ENCODE measurements around the gene C1R. TPM values are rescaled to one million over a fixed set of nuclear protein-coding genes. Genes with fewer than 3 reads are reported as not detected.
"Not testable (repeated sequence)": the region's sequence is repeated elsewhere in the genome, so short reads cannot be mapped to it uniquely, and the experiment has no call there.

Gene C1R
- total RNA-seq, 1 experiment from 2014 or later = 1.3 TPM

- Histone ChIP-seq H3K36me3 (ENCODE audit: control insufficient read depth, insufficient read depth, low read length) (no peaks in the 10 kb centered on the region), H3K4me1 (ENCODE audit: control insufficient read depth, insufficient read depth, low read length) (no peaks in the 10 kb centered on the region), H3K9me3 (ENCODE audit: control insufficient read depth, insufficient read depth, low read depth, low read length) (no peaks in the 10 kb centered on the region), H3K27me3 (ENCODE audit: control insufficient read depth, insufficient read depth, low read length) (peaks cover 8% of the 10 kb centered on the region), H3K27ac (ENCODE audit: low read length) (no peak overlapping the region), H3K4me3 (ENCODE audit: low read depth in 2 of 2, low read length in 2 of 2) (no peak overlapping the region)
- BruUV-seq (replicated peaks) = no TSS peak
- ChIA-PET CTCF (no interaction called here), POLR2A (no interaction called here)
- ATAC-seq = no peak
- DNase-seq (ENCODE audit: low read depth, low spot score) = no peak
- TF ChIP-seq TCF7L2 (IDR thresholded peaks at IDR 0.05; ENCODE audit: low read depth, low read length) (no peak), CTCF (IDR thresholded peaks at IDR 0.05) (no peak), REST (IDR thresholded peaks at IDR 0.05; ENCODE audit: insufficient read depth in 1 of 2, low read depth in 2 of 2, low read length in 1 of 2) (no peak), SIN3A (IDR thresholded peaks at IDR 0.05; ENCODE audit: borderline replicate concordance, insufficient read depth, low read depth, low read length) (no peak), POLR2AphosphoS5 (IDR thresholded peaks at IDR 0.05; ENCODE audit: low read depth, low read length) (no peak)
- in situ Hi-C loops (cut with HindIII; ENCODE audit: low pct_unique_long_range_greater_than_20kb, low sequenced_read_pairs) = no loop called here
- intact Hi-C loops (cut with micrococcal nuclease; ENCODE audit: unreplicated experiment) = no loop called here
These were observed 37.3 kb downstream of the C1R start for GRCh38 chr12:7054925-7055324.

GRCh38 chr12:7049973-7050372, 42.3 kb downstream of the C1R start:
- DNase-seq (ENCODE audit: low read depth, low spot score); in situ Hi-C loops (cut with HindIII; ENCODE audit: low pct_unique_long_range_greater_than_20kb, low sequenced_read_pairs); intact Hi-C loops (cut with micrococcal nuclease; ENCODE audit: unreplicated experiment); POLR2A ChIA-PET; CTCF ChIA-PET; H3K9me3 ChIP-seq (ENCODE audit: control insufficient read depth, insufficient read depth, low read depth, low read length); H3K4me3 ChIP-seq (ENCODE audit: low read depth in 2 of 2, low read length in 2 of 2); BruUV-seq (replicated peaks); H3K27me3 ChIP-seq (ENCODE audit: control insufficient read depth, insufficient read depth, low read length); H3K27ac ChIP-seq (ENCODE audit: low read length); H3K36me3 ChIP-seq (ENCODE audit: control insufficient read depth, insufficient read depth, low read length); H3K4me1 ChIP-seq (ENCODE audit: control insufficient read depth, insufficient read depth, low read length); ATAC-seq: not testable (repeated sequence)

- BruUV-seq (replicated peaks); in situ Hi-C loops (cut with HindIII; ENCODE audit: low pct_unique_long_range_greater_than_20kb, low sequenced_read_pairs); CTCF ChIA-PET: not testable (repeated sequence)
These were observed 42.7 kb downstream of the C1R start for GRCh38 chr12:7049445-7049951.

More at GRCh38 chr12:7049445-7049951, 42.7 kb downstream of the C1R start:
- H3K4me3 ChIP-seq (ENCODE audit: low read depth in 2 of 2, low read length in 2 of 2); H3K36me3 ChIP-seq (ENCODE audit: control insufficient read depth, insufficient read depth, low read length); H3K9me3 ChIP-seq (ENCODE audit: control insufficient read depth, insufficient read depth, low read depth, low read length); H3K27me3 ChIP-seq (ENCODE audit: control insufficient read depth, insufficient read depth, low read length); ATAC-seq; H3K4me1 ChIP-seq (ENCODE audit: control insufficient read depth, insufficient read depth, low read length); POLR2A ChIA-PET; intact Hi-C loops (cut with micrococcal nuclease; ENCODE audit: unreplicated experiment); DNase-seq (ENCODE audit: low read depth, low spot score); H3K27ac ChIP-seq (ENCODE audit: low read length): not testable (repeated sequence)

Data from Panc1 (cell line).